Type B pancreatic cell (in vitro differentiated cells): ENCODE results near the gene OLFML1. TPM values are rescaled to one million over a fixed set of nuclear protein-coding genes. Genes with fewer than 3 reads are reported as not detected.

Experiments
- DNase-seq: peaks from one replicate; pipeline ENCODE4 v3.0.0; 2021; ENCODE audit warnings: mixed read lengths; ENCODE audit not compliant: unreplicated experiment; ENCODE audit errors: extremely low spot score
- H3K27ac Mint-ChIP-seq: 2 replicates; pipeline ENCODE4 v1.8.0; 2021; ENCODE audit warnings: mild to moderate bottlenecking, mixed read lengths
- H3K27me3 Mint-ChIP-seq: 2 replicates; pipeline ENCODE4 v1.8.0; 2021; ENCODE audit warnings: mixed read lengths
- H3K36me3 Mint-ChIP-seq: 2 replicates; pipeline ENCODE4 v1.8.0; 2021; ENCODE audit warnings: mixed read lengths
- H3K4me1 Mint-ChIP-seq: one replicate; pipeline ENCODE4 v1.8.0; 2021; ENCODE audit warnings: mixed read lengths; ENCODE audit not compliant: unreplicated experiment
- H3K4me3 Mint-ChIP-seq: 2 replicates; pipeline ENCODE4 v1.8.0; 2021; ENCODE audit warnings: mild to moderate bottlenecking, mixed read lengths
- H3K9me3 Mint-ChIP-seq: 2 replicates; pipeline ENCODE4 v1.8.0; 2021; ENCODE audit warnings: mixed read lengths
- total RNA-seq: library from RNA; stranded (reverse); gene quantifications from 2 replicates; pipeline ENCODE4 v1.2.1, GENCODE V29; 2021; ENCODE audit warnings: low replicate concordance
- TF ChIP-seq, protein P1 (sequence below): fragments of 200-600 bp; sonication (generic); conservative IDR thresholded peaks from 2 replicates; pipeline ENCODE4 v1.5.0; 2021; ENCODE audit warnings: antibody characterized with exemption, mild to moderate bottlenecking

OLFML1 gene
- total RNA-seq, 1 donor from 2014 or later = 11.8 TPM

DNA sequence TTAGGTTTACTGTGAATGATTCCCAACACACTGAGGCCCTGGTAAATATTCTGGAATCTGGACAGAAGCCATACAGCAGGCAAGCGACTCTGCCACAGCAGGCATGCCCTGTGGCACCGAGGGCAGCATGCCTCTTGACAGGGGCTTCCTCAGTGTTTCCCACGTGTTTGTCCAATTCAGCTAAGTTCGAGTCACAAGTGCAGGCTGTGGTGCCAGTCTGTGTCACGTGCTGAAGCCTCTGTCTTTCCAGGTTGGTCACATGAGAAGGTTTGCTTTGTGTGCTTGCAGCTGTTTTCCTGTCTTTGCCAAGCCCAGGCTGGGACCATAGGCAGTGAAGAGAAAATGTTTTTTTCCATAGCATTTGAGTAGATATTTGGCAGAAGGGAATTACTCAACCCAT, 26.1 kb downstream of the OLFML1 start:
- DNase-seq = no peak
- Mint-ChIP-seq H3K27me3 (peaks cover 8% of the 10 kb centered on the region), H3K4me1 (peaks cover 32% of the 10 kb centered on the region), H3K36me3 (peaks cover 5% of the 10 kb centered on the region), H3K27ac (peak overlapping the region; percentile 27), H3K4me3 (peak overlapping the region; percentile 45), H3K9me3 (peaks cover 4% of the 10 kb centered on the region)
- TF ChIP-seq, protein P1, sequence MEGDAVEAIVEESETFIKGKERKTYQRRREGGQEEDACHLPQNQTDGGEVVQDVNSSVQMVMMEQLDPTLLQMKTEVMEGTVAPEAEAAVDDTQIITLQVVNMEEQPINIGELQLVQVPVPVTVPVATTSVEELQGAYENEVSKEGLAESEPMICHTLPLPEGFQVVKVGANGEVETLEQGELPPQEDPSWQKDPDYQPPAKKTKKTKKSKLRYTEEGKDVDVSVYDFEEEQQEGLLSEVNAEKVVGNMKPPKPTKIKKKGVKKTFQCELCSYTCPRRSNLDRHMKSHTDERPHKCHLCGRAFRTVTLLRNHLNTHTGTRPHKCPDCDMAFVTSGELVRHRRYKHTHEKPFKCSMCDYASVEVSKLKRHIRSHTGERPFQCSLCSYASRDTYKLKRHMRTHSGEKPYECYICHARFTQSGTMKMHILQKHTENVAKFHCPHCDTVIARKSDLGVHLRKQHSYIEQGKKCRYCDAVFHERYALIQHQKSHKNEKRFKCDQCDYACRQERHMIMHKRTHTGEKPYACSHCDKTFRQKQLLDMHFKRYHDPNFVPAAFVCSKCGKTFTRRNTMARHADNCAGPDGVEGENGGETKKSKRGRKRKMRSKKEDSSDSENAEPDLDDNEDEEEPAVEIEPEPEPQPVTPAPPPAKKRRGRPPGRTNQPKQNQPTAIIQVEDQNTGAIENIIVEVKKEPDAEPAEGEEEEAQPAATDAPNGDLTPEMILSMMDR = no peak

DNA sequence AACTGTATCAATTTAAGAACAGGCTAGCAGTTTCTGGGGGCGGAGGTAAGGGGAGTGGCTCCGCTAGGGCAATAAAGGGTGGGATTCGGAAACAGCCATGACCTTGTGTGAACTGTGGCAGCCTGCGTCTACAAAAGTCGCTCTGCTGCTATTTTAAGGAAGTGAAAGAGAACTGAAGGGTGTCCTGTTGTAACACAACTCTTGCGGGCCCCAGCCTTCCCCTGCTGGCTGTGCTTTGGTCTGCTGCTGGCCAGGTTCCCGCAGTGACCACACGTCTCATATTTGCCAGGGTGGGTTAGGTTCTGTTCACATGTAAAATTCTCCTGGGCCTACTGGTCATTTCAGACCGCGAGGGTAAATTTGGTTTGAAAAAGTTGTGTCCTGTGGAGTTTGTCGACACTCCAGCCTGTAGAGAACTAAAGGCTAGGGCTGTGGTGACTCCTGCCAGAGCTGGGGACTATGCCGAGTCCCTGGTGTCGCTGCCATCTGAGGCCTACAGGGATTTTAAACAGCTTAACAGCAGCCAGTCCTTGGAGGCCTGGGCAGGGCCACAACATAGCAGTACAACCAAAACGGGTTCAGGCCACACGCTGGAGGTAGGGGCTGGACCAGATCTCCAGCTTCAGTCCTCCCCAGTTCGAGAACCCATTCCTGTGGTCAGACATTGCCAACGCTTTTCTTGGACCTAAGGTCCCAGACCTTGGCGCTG, 27.4 kb downstream of the OLFML1 start:
- no peaks in the 10 kb centered on the region for H3K36me3 Mint-ChIP-seq
- peaks cover 5% of the 10 kb centered on the region for H3K27me3 Mint-ChIP-seq
- H3K27ac Mint-ChIP-seq = peak overlapping the region; percentile 94
- H3K4me1 Mint-ChIP-seq = peaks cover 32% of the 10 kb centered on the region
- TF ChIP-seq, protein P1 = no peak
- H3K9me3 Mint-ChIP-seq = no peaks in the 10 kb centered on the region
- peak overlapping the region; percentile 95 for H3K4me3 Mint-ChIP-seq
- no peak for DNase-seq

DNA sequence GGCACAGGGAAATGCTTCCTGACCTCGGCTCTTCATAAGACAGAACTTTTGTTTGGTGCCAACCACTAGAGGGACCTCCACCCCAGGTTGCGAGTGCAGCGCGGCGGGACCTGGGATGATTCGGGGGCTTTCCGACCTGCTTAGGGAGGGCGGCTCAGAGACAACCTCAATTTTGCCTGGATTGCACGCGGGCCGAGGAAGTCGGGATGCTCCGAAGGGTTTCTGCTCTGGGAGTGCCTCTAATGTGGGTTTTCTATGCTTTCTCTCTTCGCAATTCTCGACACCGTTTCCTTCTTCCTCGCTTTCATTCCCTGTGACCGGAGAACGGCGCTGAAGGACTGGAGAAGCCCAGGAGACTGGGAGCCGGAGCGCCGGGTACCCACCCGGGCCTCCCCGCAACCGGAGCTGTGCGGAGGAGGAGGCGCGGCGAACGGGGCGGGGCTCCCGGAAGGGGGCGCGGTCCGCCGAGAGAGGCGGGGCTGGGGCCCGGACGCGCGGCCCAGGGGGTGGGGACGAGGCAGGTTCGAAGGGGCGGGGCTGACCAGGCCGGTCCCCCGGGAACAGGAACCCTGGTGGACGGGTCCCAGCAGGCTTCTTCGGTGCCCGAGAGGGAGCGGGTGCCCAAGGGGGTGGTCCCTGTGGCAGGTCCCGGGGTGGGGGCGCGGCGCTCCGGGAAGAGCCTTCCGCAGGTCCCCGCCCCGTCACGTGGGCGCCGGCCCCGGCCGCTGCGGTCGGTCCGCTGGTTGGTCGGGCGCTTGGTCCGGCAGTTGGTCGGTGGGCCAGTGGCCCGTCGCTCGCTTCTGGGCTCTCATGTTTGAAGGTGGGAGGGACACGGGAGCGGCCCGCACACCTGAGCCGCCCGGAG, 28.2 kb downstream of the OLFML1 start, which contains the start of gene PPFIBP2:
TSS of gene PPFIBP2 (plus strand) at position 766 of the 865 bp plus-strand sequence. CDS start 35,477 bp downstream, outside the sequence.
- peak; percentile 87 for DNase-seq
- Mint-ChIP-seq H3K4me1 (peaks cover 32% of the 10 kb centered on the region), H3K36me3 (peaks cover 2% of the 10 kb centered on the region), H3K27me3 (peaks cover 5% of the 10 kb centered on the region), H3K27ac (peak within 1 kb of the TSS; percentile 94), H3K9me3 (peaks cover 5% of the 10 kb centered on the region), H3K4me3 (peak within 1 kb of the TSS; percentile 95)
- TF ChIP-seq, protein P1 = peak; percentile 82

DNA sequence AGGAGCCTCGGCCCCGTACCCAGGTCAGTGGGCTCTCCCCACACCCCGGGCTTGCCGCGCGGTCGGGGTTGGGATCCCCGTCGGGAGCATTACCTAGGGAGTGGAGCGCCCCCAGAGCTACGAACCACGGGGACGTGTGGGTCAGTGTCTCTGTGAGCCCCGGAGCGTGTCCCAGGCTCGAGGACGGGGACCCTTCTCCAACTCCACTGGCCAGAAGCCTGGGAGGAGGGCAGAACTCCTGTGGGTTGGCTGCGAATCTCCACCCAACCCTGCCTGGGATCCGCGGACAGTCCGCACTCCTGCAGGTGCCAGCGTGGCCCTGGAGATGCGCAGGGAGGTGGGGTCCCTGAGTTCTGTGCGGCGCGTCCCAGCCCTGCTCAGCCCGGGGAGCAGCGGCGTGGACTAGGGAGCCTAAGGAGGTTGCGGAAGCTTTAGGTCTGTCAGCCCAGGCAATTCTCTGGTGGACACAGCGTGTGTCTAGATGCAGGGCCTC, 28.8 kb downstream of the OLFML1 start:
- Mint-ChIP-seq H3K4me3 (peak overlapping the region; percentile 95), H3K9me3 (peaks cover 12% of the 10 kb centered on the region), H3K4me1 (peaks cover 32% of the 10 kb centered on the region), H3K36me3 (peaks cover 9% of the 10 kb centered on the region), H3K27ac (peak overlapping the region; percentile 24), H3K27me3 (peaks cover 8% of the 10 kb centered on the region)
- TF ChIP-seq, protein P1 = no peak
- no peak for DNase-seq

DNA sequence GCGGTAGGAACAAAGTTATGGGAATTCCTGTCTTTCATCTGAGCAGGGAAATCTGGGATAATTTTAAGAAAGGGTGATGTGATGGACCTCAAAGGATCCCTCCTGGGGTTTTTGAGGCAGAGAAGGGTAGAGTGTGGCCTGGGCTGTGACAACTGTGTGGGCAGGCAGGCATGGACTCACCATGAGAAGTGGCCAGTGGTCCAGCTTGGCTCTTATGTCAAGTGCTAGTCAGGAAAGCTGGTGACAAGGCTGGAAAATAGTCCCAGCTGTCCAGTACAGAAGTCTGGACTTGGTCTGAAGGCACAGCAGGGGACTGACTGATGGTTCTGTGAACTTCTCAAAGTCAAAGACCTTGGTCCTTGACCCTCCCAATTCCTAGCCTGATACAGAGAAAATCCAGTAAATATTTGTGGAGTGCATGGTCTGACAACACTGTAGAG, 30.2 kb downstream of the OLFML1 start:
- peaks cover 13% of the 10 kb centered on the region for H3K9me3 Mint-ChIP-seq
- H3K36me3 Mint-ChIP-seq = peaks cover 10% of the 10 kb centered on the region
- H3K4me1 Mint-ChIP-seq = peaks cover 27% of the 10 kb centered on the region
- DNase-seq = no peak
- peak overlapping the region; percentile 15 for H3K4me3 Mint-ChIP-seq
- no peak overlapping the region for H3K27ac Mint-ChIP-seq
- TF ChIP-seq, protein P1 = no peak
- H3K27me3 Mint-ChIP-seq = peaks cover 8% of the 10 kb centered on the region
